Type B pancreatic cell (in vitro differentiated cells): ENCODE data around the gene CHST10. TPM values are rescaled to one million over a fixed set of nuclear protein-coding genes. Genes with fewer than 3 reads are reported as not detected.

Source experiments
- DNase-seq: peaks from one replicate; pipeline ENCODE4 v3.0.0; 2021; ENCODE audit warnings: mixed read lengths; ENCODE audit not compliant: unreplicated experiment; ENCODE audit errors: extremely low spot score
- H3K27ac Mint-ChIP-seq: 2 replicates; pipeline ENCODE4 v1.8.0; 2021; ENCODE audit warnings: mild to moderate bottlenecking, mixed read lengths
- H3K27me3 Mint-ChIP-seq: 2 replicates; pipeline ENCODE4 v1.8.0; 2021; ENCODE audit warnings: mixed read lengths
- H3K36me3 Mint-ChIP-seq: 2 replicates; pipeline ENCODE4 v1.8.0; 2021; ENCODE audit warnings: mixed read lengths
- H3K4me1 Mint-ChIP-seq: one replicate; pipeline ENCODE4 v1.8.0; 2021; ENCODE audit warnings: mixed read lengths; ENCODE audit not compliant: unreplicated experiment
- H3K4me3 Mint-ChIP-seq: 2 replicates; pipeline ENCODE4 v1.8.0; 2021; ENCODE audit warnings: mild to moderate bottlenecking, mixed read lengths
- H3K9me3 Mint-ChIP-seq: 2 replicates; pipeline ENCODE4 v1.8.0; 2021; ENCODE audit warnings: mixed read lengths
- CTCF ChIP-seq: fragments of 200-600 bp; sonication (generic); conservative IDR thresholded peaks from 2 replicates; pipeline ENCODE4 v1.5.0; 2021; ENCODE audit warnings: antibody characterized with exemption, mild to moderate bottlenecking
- total RNA-seq: library from RNA; stranded (reverse); gene quantifications from 2 replicates; pipeline ENCODE4 v1.2.1, GENCODE V29; 2021; ENCODE audit warnings: low replicate concordance

Gene CHST10
- total RNA-seq, 1 donor from 2014 or later = 26.9 TPM

- H3K36me3 Mint-ChIP-seq = peaks cover 16% of the 10 kb centered on the region
- H3K4me1 Mint-ChIP-seq = peaks cover 17% of the 10 kb centered on the region
- H3K9me3 Mint-ChIP-seq = no peaks in the 10 kb centered on the region
- DNase-seq = no peak
- no peak overlapping the region for H3K4me3 Mint-ChIP-seq
- H3K27me3 Mint-ChIP-seq = no peaks in the 10 kb centered on the region
- TF ChIP-seq CTCF = no peak
- H3K27ac Mint-ChIP-seq = no peak overlapping the region
These were observed 10.4 kb downstream of the CHST10 start for GRCh38 chr2:100407073-100407472.

- peaks cover 11% of the 10 kb centered on the region for H3K36me3 Mint-ChIP-seq
These were observed 11.4 kb downstream of the CHST10 start for GRCh38 chr2:100406120-100406508.

GRCh38 chr2:100405403-100406119 is 11.9 kb downstream of the CHST10 start:
- DNase-seq = no peak
- Mint-ChIP-seq H3K4me1 (peaks cover 11% of the 10 kb centered on the region), H3K36me3 (peaks cover 11% of the 10 kb centered on the region), H3K27me3 (no peaks in the 10 kb centered on the region), H3K9me3 (no peaks in the 10 kb centered on the region), H3K4me3 (no peak overlapping the region), H3K27ac (no peak overlapping the region)
- TF ChIP-seq CTCF = no peak

More at GRCh38 chr2:100406120-100406508, 11.4 kb downstream of the CHST10 start:
- Mint-ChIP-seq H3K9me3 (no peaks in the 10 kb centered on the region), H3K27ac (no peak overlapping the region), H3K27me3 (no peaks in the 10 kb centered on the region), H3K4me3 (no peak overlapping the region), H3K4me1 (peaks cover 11% of the 10 kb centered on the region)
- TF ChIP-seq CTCF = no peak
- DNase-seq = no peak

- Mint-ChIP-seq H3K4me1 (peaks cover 15% of the 10 kb centered on the region), H3K36me3 (peaks cover 15% of the 10 kb centered on the region), H3K27me3 (no peaks in the 10 kb centered on the region), H3K9me3 (no peaks in the 10 kb centered on the region), H3K4me3 (no peak overlapping the region), H3K27ac (no peak overlapping the region)
- no peak for TF ChIP-seq CTCF
- no peak for DNase-seq
These were observed 13.1 kb downstream of the CHST10 start for GRCh38 chr2:100404411-100404810.

GRCh38 chr2:100403722-100404121 is 13.7 kb downstream of the CHST10 start:
- Mint-ChIP-seq H3K27ac (no peak overlapping the region), H3K9me3 (no peaks in the 10 kb centered on the region), H3K4me1 (peaks cover 15% of the 10 kb centered on the region), H3K36me3 (peaks cover 15% of the 10 kb centered on the region), H3K27me3 (no peaks in the 10 kb centered on the region), H3K4me3 (no peak overlapping the region)
- no peak for TF ChIP-seq CTCF
- DNase-seq = no peak
